ENCODE results near the gene MSH5. TPM values are rescaled to one million over a fixed set of nuclear protein-coding genes. Genes with fewer than 3 reads are reported as not detected.

The MSH5 gene
- total and polyA plus RNA-seq, 4 experiments from 2014 or later: 0.95 to 12.1 (median 7.3) TPM

DNA sequence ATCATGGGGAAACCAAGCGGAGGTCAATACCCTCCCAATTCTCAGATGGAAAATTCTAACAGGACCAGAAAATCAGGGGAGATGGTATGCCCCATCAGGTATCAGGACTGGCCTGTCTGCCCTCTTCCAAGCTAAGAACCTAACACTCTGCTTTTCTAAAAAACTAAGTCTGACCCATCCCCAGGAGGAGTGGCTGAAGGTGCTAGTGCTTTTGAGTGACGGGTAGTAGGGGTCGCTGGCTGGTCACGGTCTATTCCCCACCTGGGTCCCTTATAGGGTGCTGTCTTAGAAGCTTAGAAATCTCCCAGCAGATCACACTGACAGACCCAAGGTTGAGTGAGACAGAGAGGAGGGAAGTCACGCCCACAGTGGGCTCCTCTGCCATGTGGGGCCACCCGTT lies 46.3 kb upstream of the MSH5 start:
- intact Hi-C loops (cut with micrococcal nuclease): no loop called here
- CTCF ChIA-PET (ENCODE audit: partially characterized antibody): interaction anchor here (0.7 to 1.3 kb wide), 3 partner anchors 9 to 989 kb away, joined by 3 to 4 read pairs (median 4); partner anchors contain the start of gene LY6G5C
- no peak overlapping the region for H3K4me3 ChIP-seq (ENCODE audit: low read length in 2 of 2)
- Mint-ChIP-seq H3K4me1 (peaks cover 8 to 13% (median 10%) of the 10 kb centered on the region in 4 donors), H3K27me3 (no peaks in the 10 kb centered on the region), H3K4me3 (no peak overlapping the region), H3K9me3 (no peaks in the 10 kb centered on the region), H3K27ac (no peak overlapping the region), H3K36me3 (peaks cover 30 to 69% of the 10 kb centered on the region in 2 donors)
- DNase-seq: no peak
- no peaks in the 10 kb centered on the region for H3K9me3 ChIP-seq (ENCODE audit: control insufficient read depth in 1 of 2, low read length in 2 of 2)
- POLR2A ChIA-PET (ENCODE audit: partially characterized antibody): interaction anchor here (0.7 to 3.0 kb wide), 5 partner anchors 9 to 181 kb away, joined by 3 to 15 read pairs (median 5); partner anchors contain the start of gene ABHD16A
- no peaks in the 10 kb centered on the region for H3K27me3 ChIP-seq (ENCODE audit: insufficient read depth, low read length)
- H3K36me3 ChIP-seq (ENCODE audit: insufficient read depth, low read length): peaks cover 59% of the 10 kb centered on the region
- H3K4me1 ChIP-seq (ENCODE audit: insufficient read depth, low read length): peaks cover 7% of the 10 kb centered on the region
- no peak overlapping the region for H3K27ac ChIP-seq (ENCODE audit: low read depth, low read length)

DNA sequence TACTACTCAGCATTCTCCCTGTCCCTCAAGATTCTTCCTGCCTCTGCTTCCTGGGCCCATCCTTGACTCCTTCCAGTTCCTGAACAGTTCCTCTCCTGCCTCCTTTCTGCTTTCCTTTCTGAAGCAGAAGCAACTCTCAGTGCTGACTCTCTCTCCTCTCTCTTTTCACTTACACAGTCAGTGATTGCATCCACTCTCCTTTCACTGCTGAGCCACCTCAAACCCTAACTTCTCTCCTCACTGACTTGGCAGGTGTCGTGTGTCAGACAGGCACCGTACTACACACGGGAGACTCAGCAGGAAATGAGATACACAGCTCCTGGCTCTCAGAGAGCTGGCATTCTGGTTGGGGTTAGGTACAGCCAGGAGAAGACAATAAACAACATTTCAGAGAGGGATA lies 42.2 kb upstream of the MSH5 start:
- Histone ChIP-seq H3K4me3 (ENCODE audit: low read length in 2 of 2) (no peak overlapping the region), H3K36me3 (ENCODE audit: insufficient read depth, low read length) (peaks cover 53% of the 10 kb centered on the region), H3K27ac (ENCODE audit: low read depth, low read length) (no peak overlapping the region), H3K27me3 (ENCODE audit: insufficient read depth, low read length) (no peaks in the 10 kb centered on the region), H3K9me3 (ENCODE audit: control insufficient read depth in 1 of 2, low read length in 2 of 2) (no peaks in the 10 kb centered on the region), H3K4me1 (ENCODE audit: insufficient read depth, low read length) (peaks cover 28% of the 10 kb centered on the region)
- intact Hi-C loops (cut with micrococcal nuclease): no loop called here
- peak overlapping the region; percentile 15 to 88 (median 74) for H3K27ac Mint-ChIP-seq
- ChIA-PET POLR2A (ENCODE audit: partially characterized antibody) (no interaction called here), CTCF (ENCODE audit: partially characterized antibody) (no interaction called here)
- DNase-seq: no peak
- no peaks in the 10 kb centered on the region for H3K27me3 Mint-ChIP-seq
- H3K36me3 Mint-ChIP-seq: peaks cover 30 to 58% of the 10 kb centered on the region in 2 donors
- peaks cover 0 to 3% (median 0%) of the 10 kb centered on the region in 8 donors for H3K9me3 Mint-ChIP-seq
- no peak overlapping the region for H3K4me3 Mint-ChIP-seq
- peaks cover 23 to 39% (median 31%) of the 10 kb centered on the region in 4 donors for H3K4me1 Mint-ChIP-seq

DNA sequence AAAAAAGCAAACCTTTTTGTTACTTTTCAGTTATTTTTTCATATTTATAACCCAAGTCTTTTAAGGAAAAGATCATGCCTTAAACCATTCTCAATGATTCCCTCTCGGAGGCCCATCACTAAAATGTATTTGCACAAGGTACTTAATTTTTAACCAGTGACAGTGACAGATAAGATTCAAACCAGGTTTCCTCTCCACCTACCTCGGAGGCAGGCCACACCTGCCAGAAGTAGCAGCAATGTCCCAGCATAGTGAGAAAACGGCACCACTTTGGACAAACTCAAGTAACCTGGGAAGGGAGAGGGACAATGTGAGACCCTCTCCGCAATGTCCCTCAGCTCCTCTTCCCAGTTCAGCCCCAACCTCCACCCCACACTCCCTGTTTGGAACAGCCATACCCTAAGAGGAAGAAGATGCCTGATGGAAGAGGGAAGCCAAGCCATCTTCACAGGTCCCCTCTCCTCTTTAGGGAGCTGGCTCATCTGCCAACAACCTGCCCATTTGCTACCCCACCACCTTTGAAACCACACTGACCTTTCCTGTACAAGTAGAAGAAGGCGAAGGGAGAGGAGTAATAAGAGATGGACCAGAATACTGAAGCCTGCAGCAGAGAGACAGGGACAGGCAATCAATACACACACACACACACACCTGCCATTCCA lies 38.9 kb upstream of the MSH5 start:
- Mint-ChIP-seq H3K4me1 (peaks cover 25 to 53% (median 41%) of the 10 kb centered on the region in 4 donors), H3K27ac (peak overlapping the region; percentile 64 to 99 (median 81)), H3K4me3 (peak overlapping the region; percentile 72 to 99 (median 98)), H3K36me3 (peaks cover 24 to 41% of the 10 kb centered on the region in 2 donors), H3K9me3 (peaks cover 0 to 5% (median 0%) of the 10 kb centered on the region in 8 donors), H3K27me3 (no peaks in the 10 kb centered on the region)
- no peak for DNase-seq
- Histone ChIP-seq H3K36me3 (ENCODE audit: insufficient read depth, low read length) (peaks cover 31% of the 10 kb centered on the region), H3K9me3 (ENCODE audit: control insufficient read depth in 1 of 2, low read length in 2 of 2) (no peaks in the 10 kb centered on the region), H3K27me3 (ENCODE audit: insufficient read depth, low read length) (no peaks in the 10 kb centered on the region), H3K27ac (ENCODE audit: low read depth, low read length) (peak overlapping the region; percentile 97), H3K4me1 (ENCODE audit: insufficient read depth, low read length) (peaks cover 35% of the 10 kb centered on the region), H3K4me3 (ENCODE audit: low read length in 2 of 2) (no peak overlapping the region)
- ChIA-PET CTCF (ENCODE audit: partially characterized antibody) (no interaction called here), POLR2A (ENCODE audit: partially characterized antibody) (interaction anchor here (1.1 to 2.7 kb wide), 2 partner anchors 127 to 162 kb away, joined by 3 to 9 read pairs; partner anchors contain the start of gene NEU1)
- intact Hi-C loops (cut with micrococcal nuclease): no loop called here

DNA sequence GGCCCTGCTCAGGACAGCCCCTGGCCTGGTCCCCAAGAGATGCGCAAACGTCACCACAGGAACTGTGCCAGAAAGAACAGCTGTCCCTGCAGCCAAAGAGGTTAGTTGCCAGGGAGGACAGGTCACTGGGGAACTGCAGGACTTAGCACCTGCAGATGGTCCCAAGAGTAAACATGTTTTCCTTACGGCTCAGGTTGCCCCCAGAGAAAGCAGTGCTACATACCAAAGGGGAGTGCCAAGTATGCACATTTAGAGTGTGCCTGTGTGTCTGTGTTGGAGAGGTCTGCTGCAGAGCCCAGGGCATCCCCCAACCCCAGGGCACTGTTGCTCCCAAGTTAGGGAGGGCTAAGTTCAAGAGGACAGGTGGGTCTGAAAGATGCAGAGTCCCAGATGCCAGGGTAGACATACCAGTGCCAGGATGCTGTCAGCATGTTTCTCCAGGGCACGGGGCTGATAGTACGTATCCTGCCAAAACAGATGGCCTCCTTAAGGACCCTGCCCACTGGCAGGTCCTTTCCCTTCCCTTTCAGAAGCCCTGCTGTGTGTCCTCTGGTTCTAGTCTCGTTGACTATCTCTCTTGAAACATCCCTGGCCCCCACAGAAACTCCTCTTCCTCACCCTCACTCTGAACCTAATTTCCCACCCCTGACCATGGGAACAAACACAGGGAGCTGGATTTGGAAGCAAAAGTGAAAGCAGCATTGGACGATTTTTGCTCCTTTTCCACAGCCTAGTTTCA lies 38.0 kb upstream of the MSH5 start:
- CTCF ChIA-PET (ENCODE audit: partially characterized antibody): interaction anchor here (2.1 to 3.2 kb wide), 2 partner anchors 28 to 129 kb away, joined by 8 to 11 read pairs; partner anchors contain the start of gene DDAH2
- H3K36me3 ChIP-seq (ENCODE audit: insufficient read depth, low read length): peaks cover 27% of the 10 kb centered on the region
- peak overlapping the region; percentile 70 to 82 for H3K4me3 ChIP-seq (ENCODE audit: low read length in 2 of 2)
- no peaks in the 10 kb centered on the region for H3K9me3 ChIP-seq (ENCODE audit: control insufficient read depth in 1 of 2, low read length in 2 of 2)
- peak overlapping the region; percentile 97 for H3K27ac ChIP-seq (ENCODE audit: low read depth, low read length)
- peaks cover 20 to 35% of the 10 kb centered on the region in 2 donors for H3K36me3 Mint-ChIP-seq
- intact Hi-C loops (cut with micrococcal nuclease): loop anchor here (2.0 kb wide), 2 partner anchors 21 to 37 kb away; partner anchors contain the start of gene LY6G5C
- no peaks in the 10 kb centered on the region for H3K27me3 Mint-ChIP-seq
- peak overlapping the region; percentile 93 to 99 (median 98) for H3K27ac Mint-ChIP-seq
- peaks cover 25 to 53% (median 41%) of the 10 kb centered on the region in 4 donors for H3K4me1 Mint-ChIP-seq
- H3K27me3 ChIP-seq (ENCODE audit: insufficient read depth, low read length): no peaks in the 10 kb centered on the region
- peaks cover 35% of the 10 kb centered on the region for H3K4me1 ChIP-seq (ENCODE audit: insufficient read depth, low read length)
- POLR2A ChIA-PET (ENCODE audit: partially characterized antibody): interaction anchor here (0.9 to 2.7 kb wide), 14 partner anchors 8 to 200 kb away, joined by 3 to 22 read pairs (median 11); partner anchors contain the start of genes BAG6, CSNK2B, GPANK1 and HSPA1A
- no peak for DNase-seq
- peak overlapping the region; percentile 97 to 99 (median 98) for H3K4me3 Mint-ChIP-seq
- H3K9me3 Mint-ChIP-seq: peaks cover 0 to 5% (median 0%) of the 10 kb centered on the region in 8 donors

DNA sequence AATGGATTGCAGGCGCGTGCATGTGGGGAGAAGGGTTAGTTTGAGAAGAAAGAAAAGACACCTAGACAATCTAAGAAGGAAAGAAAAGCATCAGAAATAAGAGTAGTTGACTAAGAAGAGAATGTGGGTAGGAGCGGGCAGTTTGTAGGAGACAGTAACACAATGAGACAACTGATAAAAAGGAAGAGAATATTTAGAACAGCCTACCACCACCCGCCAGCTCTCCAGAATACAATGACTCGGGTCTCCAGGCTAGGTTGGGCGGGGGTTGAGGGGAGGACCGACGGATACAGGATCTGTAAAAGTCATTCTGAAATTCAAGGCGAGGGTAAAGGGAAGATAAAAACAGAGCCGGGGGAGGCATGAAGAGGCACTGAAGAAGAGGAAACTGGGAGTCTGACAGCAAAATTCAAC lies 37.4 kb upstream of the MSH5 start:
- Mint-ChIP-seq H3K4me3 (peak overlapping the region; percentile 97 to 99 (median 98)), H3K4me1 (peaks cover 25 to 49% (median 39%) of the 10 kb centered on the region in 4 donors), H3K36me3 (peaks cover 14 to 29% of the 10 kb centered on the region in 2 donors), H3K27me3 (no peaks in the 10 kb centered on the region), H3K27ac (peak overlapping the region; percentile 93 to 99 (median 98)), H3K9me3 (peaks cover 0 to 5% (median 0%) of the 10 kb centered on the region in 8 donors)
- ChIA-PET POLR2A (ENCODE audit: partially characterized antibody) (interaction anchor here (0.7 to 2.7 kb wide), 26 partner anchors 9 to 1269 kb away, joined by 3 to 22 read pairs (median 7); partner anchors contain the start of genes BAG6, CLIC1, CSNK2B and DDAH2), CTCF (ENCODE audit: partially characterized antibody) (interaction anchor here (1.0 to 3.2 kb wide), 3 partner anchors 27 to 128 kb away, joined by 4 to 11 read pairs (median 8); partner anchors contain the start of gene DDAH2)
- peaks cover 33% of the 10 kb centered on the region for H3K4me1 ChIP-seq (ENCODE audit: insufficient read depth, low read length)
- peak overlapping the region; percentile 70 to 82 for H3K4me3 ChIP-seq (ENCODE audit: low read length in 2 of 2)
- no peaks in the 10 kb centered on the region for H3K27me3 ChIP-seq (ENCODE audit: insufficient read depth, low read length)
- intact Hi-C loops (cut with micrococcal nuclease): loop anchor here (2.0 kb wide), 2 partner anchors 22 to 36 kb away; partner anchors contain the start of gene LY6G5C
- H3K36me3 ChIP-seq (ENCODE audit: insufficient read depth, low read length): peaks cover 22% of the 10 kb centered on the region
- peak overlapping the region; percentile 97 for H3K27ac ChIP-seq (ENCODE audit: low read depth, low read length)
- peak in 1 of 5 donors; percentile 7 for DNase-seq
- no peaks in the 10 kb centered on the region for H3K9me3 ChIP-seq (ENCODE audit: control insufficient read depth in 1 of 2, low read length in 2 of 2)

DNA sequence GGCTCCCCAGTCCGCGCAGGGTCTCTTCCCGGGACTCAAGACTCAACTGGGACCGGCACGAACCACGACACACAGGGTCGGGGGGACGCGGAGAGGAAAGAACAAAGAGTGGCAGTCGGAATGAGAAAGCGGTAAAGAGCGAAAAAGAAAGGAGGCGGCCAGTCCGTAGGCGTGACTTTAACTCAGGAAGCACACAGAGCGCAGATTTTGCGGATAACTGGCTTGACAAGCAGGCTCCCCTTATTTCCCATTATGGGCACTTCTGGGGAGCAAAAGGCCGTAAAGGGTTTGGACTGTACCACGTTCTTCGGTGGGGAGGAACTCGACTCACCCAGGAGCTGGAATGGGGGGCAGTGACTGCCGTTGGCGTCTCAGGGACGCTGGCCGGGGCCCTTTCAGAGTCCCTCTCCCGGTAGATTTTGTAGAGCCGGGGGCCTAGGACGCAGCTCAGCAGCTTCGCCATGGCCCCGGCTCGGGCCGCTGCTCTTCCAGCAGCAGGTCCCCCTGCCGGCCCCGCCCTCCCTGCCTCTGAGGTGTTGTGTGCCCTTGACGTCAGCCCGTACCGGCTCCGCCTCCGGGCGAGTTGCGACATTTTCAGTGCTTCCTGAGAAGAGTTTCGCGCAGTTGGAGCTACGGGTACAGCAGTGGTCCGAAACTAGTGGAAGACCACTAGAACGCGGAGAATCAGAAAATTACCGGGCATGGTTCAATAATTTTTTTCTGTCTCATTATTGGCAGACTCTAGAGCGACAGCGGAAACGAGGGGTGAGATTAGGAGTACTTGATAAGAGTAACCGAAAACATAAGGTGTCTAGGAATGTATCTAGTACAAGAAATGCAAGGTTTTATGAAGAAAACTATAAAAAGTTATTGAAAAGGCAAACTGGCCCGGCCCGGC lies 36.7 kb upstream of the MSH5 start, which contains the start of gene ABHD16A:
ABHD16A (minus strand) TSS at position 506 of the 898 bp plus-strand sequence; CDS start at position 463, 43 bp downstream.
- no peaks in the 10 kb centered on the region for H3K9me3 ChIP-seq (ENCODE audit: control insufficient read depth in 1 of 2, low read length in 2 of 2)
- Mint-ChIP-seq H3K27ac (peak within 1 kb of the TSS; percentile 93 to 99 (median 98)), H3K36me3 (peaks cover 8 to 23% of the 10 kb centered on the region in 2 donors), H3K4me3 (peak within 1 kb of the TSS; percentile 97 to 99 (median 98)), H3K27me3 (no peaks in the 10 kb centered on the region), H3K9me3 (peaks cover 0 to 5% (median 0%) of the 10 kb centered on the region in 8 donors), H3K4me1 (peaks cover 20 to 43% (median 33%) of the 10 kb centered on the region in 4 donors)
- H3K36me3 ChIP-seq (ENCODE audit: insufficient read depth, low read length): peaks cover 17% of the 10 kb centered on the region
- peak within 1 kb of the TSS; percentile 70 to 82 for H3K4me3 ChIP-seq (ENCODE audit: low read length in 2 of 2)
- ChIA-PET CTCF (ENCODE audit: partially characterized antibody) (interaction anchor here (0.6 to 3.2 kb wide), 7 partner anchors 22 to 184 kb away, joined by 3 to 11 read pairs (median 4); partner anchors contain the start of genes DDAH2, HSPA1B, LY6G5C and NEU1), POLR2A (ENCODE audit: partially characterized antibody) (interaction anchor here (0.6 to 2.7 kb wide), 44 partner anchors 8 to 1269 kb away, joined by 3 to 22 read pairs (median 4); partner anchors contain the start of genes ATF6B, BAG6, C6orf47 and CLIC1)
- no peaks in the 10 kb centered on the region for H3K27me3 ChIP-seq (ENCODE audit: insufficient read depth, low read length)
- peak; percentile 96 to 98 (median 97) for DNase-seq
- peaks cover 28% of the 10 kb centered on the region for H3K4me1 ChIP-seq (ENCODE audit: insufficient read depth, low read length)
- H3K27ac ChIP-seq (ENCODE audit: low read depth, low read length): peak within 1 kb of the TSS; percentile 97
- intact Hi-C loops (cut with micrococcal nuclease): loop anchor here (1.0 to 2.0 kb wide), 9 partner anchors 22 to 194 kb away; partner anchors contain the start of genes BAG6, EHMT2, LY6G5C and NFKBIL1
